ENCODE measurements around the gene KIAA0040.

The KIAA0040 gene

DNA sequence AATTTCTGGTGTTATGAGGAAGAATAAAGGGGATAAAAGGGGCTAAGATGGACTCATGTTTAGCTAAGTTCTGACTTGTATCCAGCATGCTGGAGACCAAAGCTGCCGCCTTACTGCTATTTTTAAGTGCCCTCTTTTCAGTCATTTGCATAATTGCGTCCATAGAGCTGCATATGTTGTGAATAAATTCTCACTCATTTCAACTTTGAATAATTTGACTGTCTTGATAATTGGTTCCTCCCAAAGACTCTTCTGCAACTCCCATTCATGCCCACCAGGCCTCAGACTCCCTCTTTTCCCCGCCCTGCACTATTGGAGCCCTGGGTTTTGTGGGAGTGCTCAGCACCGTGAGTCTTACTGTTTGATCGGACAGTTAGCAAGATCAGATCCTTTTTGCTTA lies 45.0 kb downstream of the KIAA0040 start:
- H4K8ac ChIP-seq (ENCODE audit: low read length) = no peak overlapping the region
- H2BK120ac ChIP-seq (ENCODE audit: low read depth, low read length) = no peak overlapping the region
- no peak overlapping the region for H3K23ac ChIP-seq (ENCODE audit: low read length in 2 of 2)
- no peak overlapping the region for H2BK15ac ChIP-seq (ENCODE audit: low read depth, poor library complexity, severe bottlenecking)
- H2AFZ ChIP-seq (ENCODE audit: low read depth, low read length) = no peak overlapping the region
- H3K9ac ChIP-seq (ENCODE audit: low read length) = no peak overlapping the region
- H2AK5ac ChIP-seq (ENCODE audit: low read length, severe bottlenecking) = no peak overlapping the region
- H3K4me3 ChIP-seq (ENCODE audit: insufficient read depth in 1 of 2, low read depth in 1 of 2, low read length in 2 of 2) = no peak overlapping the region
- H2BK12ac ChIP-seq (ENCODE audit: low read length in 2 of 2) = no peak overlapping the region
- no peak overlapping the region for H3K27ac ChIP-seq (ENCODE audit: low read length, poor library complexity, severe bottlenecking)
- no peak overlapping the region for H2BK5ac ChIP-seq (ENCODE audit: low read depth, low read length, poor library complexity, severe bottlenecking)
- no peaks in the 10 kb centered on the region for H3K36me3 ChIP-seq (ENCODE audit: control insufficient read depth in 1 of 2, insufficient read depth in 2 of 2, low read depth in 1 of 2, low read length in 2 of 2)
- no peak overlapping the region for H3K14ac ChIP-seq (ENCODE audit: low read length in 2 of 2)
- H4K91ac ChIP-seq (ENCODE audit: low read length) = no peak overlapping the region
- H3K9me3 ChIP-seq (ENCODE audit: control insufficient read depth, low read length) = no peaks in the 10 kb centered on the region
- H3K27me3 ChIP-seq (ENCODE audit: control insufficient read depth in 1 of 2, insufficient read depth in 1 of 2, low read length in 2 of 2) = peaks cover 5 to 29% of the 10 kb centered on the region in 2 experiments
- H3K4ac ChIP-seq (ENCODE audit: low read depth in 1 of 2, low read length in 2 of 2) = no peak overlapping the region
- H3K79me1 ChIP-seq (replicated peaks; ENCODE audit: low read length, poor library complexity, severe bottlenecking) = no peaks in the 10 kb centered on the region
- no peak overlapping the region for H3K4me2 ChIP-seq (ENCODE audit: low read length, poor library complexity, severe bottlenecking)
- peaks cover 1% of the 10 kb centered on the region for H3K4me1 ChIP-seq (ENCODE audit: control insufficient read depth, insufficient read depth, low read depth, low read length)
- no peak for DNase-seq
- H3K18ac ChIP-seq (ENCODE audit: low read depth in 1 of 2, low read length in 2 of 2) = no peak overlapping the region
- 80% methylated on average over 4 of the region's 5 CpGs for WGBS

DNA sequence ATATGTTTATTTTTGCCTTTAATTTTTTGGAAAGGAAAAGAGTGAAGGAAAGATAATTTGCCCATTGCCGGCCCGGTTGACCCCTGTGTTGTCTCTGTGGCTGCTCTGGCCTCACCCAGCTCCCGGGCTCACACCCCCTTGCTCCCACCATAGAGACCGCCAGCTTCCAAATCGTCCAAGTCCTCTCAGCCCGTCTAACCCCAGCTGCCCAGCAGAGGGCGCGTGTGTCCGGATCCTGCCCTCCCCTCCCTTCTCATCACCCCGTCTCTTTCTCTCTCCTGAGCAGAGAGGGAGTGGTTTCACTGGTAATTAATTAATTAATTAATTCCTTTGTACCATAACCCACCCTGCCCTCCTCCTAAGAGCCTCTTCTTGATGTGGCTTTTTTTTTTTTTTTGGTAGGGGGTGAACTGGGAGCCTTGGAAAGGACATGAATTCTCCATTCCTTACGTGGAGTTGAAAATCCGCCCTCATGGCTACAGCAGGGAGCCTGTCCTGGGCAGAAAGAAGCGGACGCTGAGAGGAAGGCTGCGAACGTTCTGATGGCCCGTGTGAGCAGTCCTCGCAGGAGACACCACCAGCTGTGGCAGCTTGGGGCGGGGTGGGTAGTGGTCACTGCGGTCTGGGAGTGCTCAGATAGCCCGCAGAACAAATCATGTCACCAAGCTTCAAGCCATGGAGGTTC lies 45.9 kb downstream of the KIAA0040 start:
- DNase-seq = peak; percentile 64
- Histone ChIP-seq H3K27ac (ENCODE audit: low read length, poor library complexity, severe bottlenecking) (no peak overlapping the region), H3K4me1 (ENCODE audit: control insufficient read depth, insufficient read depth, low read depth, low read length) (peaks cover 1% of the 10 kb centered on the region), H2AFZ (ENCODE audit: low read depth, low read length) (no peak overlapping the region), H2AK5ac (ENCODE audit: low read length, severe bottlenecking) (no peak overlapping the region), H3K27me3 (ENCODE audit: control insufficient read depth in 1 of 2, insufficient read depth in 1 of 2, low read length in 2 of 2) (peaks cover 5 to 29% of the 10 kb centered on the region in 2 experiments), H2BK5ac (ENCODE audit: low read depth, low read length, poor library complexity, severe bottlenecking) (no peak overlapping the region), H4K8ac (ENCODE audit: low read length) (no peak overlapping the region), H3K36me3 (ENCODE audit: control insufficient read depth in 1 of 2, insufficient read depth in 2 of 2, low read depth in 1 of 2, low read length in 2 of 2) (no peaks in the 10 kb centered on the region), H3K23ac (ENCODE audit: low read length in 2 of 2) (no peak overlapping the region), H3K9me3 (ENCODE audit: control insufficient read depth, low read length) (no peaks in the 10 kb centered on the region), H2BK15ac (ENCODE audit: low read depth, poor library complexity, severe bottlenecking) (no peak overlapping the region), H3K4me3 (ENCODE audit: insufficient read depth in 1 of 2, low read depth in 1 of 2, low read length in 2 of 2) (peak overlapping the region in 1 of 2 experiments; percentile 56), H3K4ac (ENCODE audit: low read depth in 1 of 2, low read length in 2 of 2) (no peak overlapping the region), H2BK12ac (ENCODE audit: low read length in 2 of 2) (no peak overlapping the region), H3K18ac (ENCODE audit: low read depth in 1 of 2, low read length in 2 of 2) (no peak overlapping the region), H4K91ac (ENCODE audit: low read length) (no peak overlapping the region), H3K9ac (ENCODE audit: low read length) (peak overlapping the region; percentile 62), H3K79me1 (replicated peaks; ENCODE audit: low read length, poor library complexity, severe bottlenecking) (no peaks in the 10 kb centered on the region), H3K4me2 (ENCODE audit: low read length, poor library complexity, severe bottlenecking) (peak overlapping the region; percentile 32), H3K14ac (ENCODE audit: low read length in 2 of 2) (no peak overlapping the region), H2BK120ac (ENCODE audit: low read depth, low read length) (no peak overlapping the region)
- WGBS = 36% methylated on average over 16 of the region's 21 CpGs

DNA sequence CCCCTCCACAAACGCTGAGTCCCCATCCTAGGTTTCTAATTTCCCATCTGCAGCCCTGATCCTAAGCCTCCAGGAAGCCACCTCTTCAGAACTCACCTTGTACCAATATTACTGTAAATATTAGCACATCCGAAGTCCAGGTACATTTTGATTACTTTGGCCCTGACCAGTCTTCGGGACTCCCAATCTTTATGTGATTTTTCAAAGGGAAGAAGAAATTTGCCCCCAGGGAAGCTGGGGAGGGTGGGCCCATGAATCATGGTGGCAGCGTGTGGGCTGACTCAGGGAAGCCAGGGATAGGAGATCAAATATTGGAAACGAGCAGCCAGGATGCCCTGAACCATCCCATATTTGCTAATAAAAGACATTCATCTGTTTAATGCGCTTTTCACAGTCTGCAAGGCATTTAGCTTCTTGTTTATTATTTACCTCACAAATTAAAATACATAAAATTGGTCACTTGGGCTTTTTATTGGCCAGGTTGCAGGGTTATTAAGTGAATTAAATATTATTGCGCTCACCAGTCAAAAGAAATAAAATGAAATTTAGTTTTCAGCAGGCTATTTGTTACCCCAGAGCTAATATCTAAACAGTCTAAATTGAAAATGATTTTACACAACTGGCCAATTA lies 46.6 kb downstream of the KIAA0040 start:
- Histone ChIP-seq H3K36me3 (ENCODE audit: control insufficient read depth in 1 of 2, insufficient read depth in 2 of 2, low read depth in 1 of 2, low read length in 2 of 2) (no peaks in the 10 kb centered on the region), H3K79me1 (replicated peaks; ENCODE audit: low read length, poor library complexity, severe bottlenecking) (no peaks in the 10 kb centered on the region), H2BK5ac (ENCODE audit: low read depth, low read length, poor library complexity, severe bottlenecking) (no peak overlapping the region), H3K4ac (ENCODE audit: low read depth in 1 of 2, low read length in 2 of 2) (no peak overlapping the region), H3K14ac (ENCODE audit: low read length in 2 of 2) (no peak overlapping the region), H3K9me3 (ENCODE audit: control insufficient read depth, low read length) (no peaks in the 10 kb centered on the region), H3K23ac (ENCODE audit: low read length in 2 of 2) (no peak overlapping the region), H3K27me3 (ENCODE audit: control insufficient read depth in 1 of 2, insufficient read depth in 1 of 2, low read length in 2 of 2) (peaks cover 9 to 26% of the 10 kb centered on the region in 2 experiments), H3K18ac (ENCODE audit: low read depth in 1 of 2, low read length in 2 of 2) (no peak overlapping the region), H3K4me3 (ENCODE audit: insufficient read depth in 1 of 2, low read depth in 1 of 2, low read length in 2 of 2) (peak overlapping the region in 1 of 2 experiments; percentile 56), H2AFZ (ENCODE audit: low read depth, low read length) (no peak overlapping the region), H2BK12ac (ENCODE audit: low read length in 2 of 2) (no peak overlapping the region), H4K8ac (ENCODE audit: low read length) (no peak overlapping the region), H3K27ac (ENCODE audit: low read length, poor library complexity, severe bottlenecking) (no peak overlapping the region), H2BK15ac (ENCODE audit: low read depth, poor library complexity, severe bottlenecking) (no peak overlapping the region), H2AK5ac (ENCODE audit: low read length, severe bottlenecking) (no peak overlapping the region), H2BK120ac (ENCODE audit: low read depth, low read length) (no peak overlapping the region), H3K4me2 (ENCODE audit: low read length, poor library complexity, severe bottlenecking) (no peak overlapping the region), H3K4me1 (ENCODE audit: control insufficient read depth, insufficient read depth, low read depth, low read length) (peaks cover 1% of the 10 kb centered on the region), H4K91ac (ENCODE audit: low read length) (no peak overlapping the region), H3K9ac (ENCODE audit: low read length) (peak overlapping the region; percentile 62)
- WGBS = 94% methylated on average over 3 of the region's 7 CpGs
- no peak for DNase-seq

DNA sequence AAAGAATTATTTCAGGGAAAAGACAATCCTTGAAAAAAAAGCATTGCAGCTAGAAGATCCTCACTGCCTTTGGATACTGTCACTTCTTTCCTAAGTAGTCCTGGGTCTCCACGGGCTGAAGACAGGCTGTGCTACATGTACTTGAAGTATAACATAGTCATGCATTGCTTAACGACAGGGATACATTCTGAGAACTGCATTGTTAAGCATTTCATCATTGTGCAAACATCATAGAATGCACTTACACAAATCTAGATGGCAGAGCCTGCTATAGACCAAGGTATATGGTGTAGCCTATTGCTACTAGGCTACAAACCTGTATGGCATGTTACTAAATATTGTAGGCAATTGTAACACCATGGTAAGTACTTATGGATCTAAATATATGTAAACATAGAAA lies 54.0 kb downstream of the KIAA0040 start:
- no peak overlapping the region for H4K91ac ChIP-seq (ENCODE audit: low read length)
- H2AFZ ChIP-seq (ENCODE audit: low read depth, low read length) = no peak overlapping the region
- no peak overlapping the region for H3K4ac ChIP-seq (ENCODE audit: low read depth in 1 of 2, low read length in 2 of 2)
- no peak overlapping the region for H2BK15ac ChIP-seq (ENCODE audit: low read depth, poor library complexity, severe bottlenecking)
- H3K9me3 ChIP-seq (ENCODE audit: control insufficient read depth, low read length) = no peaks in the 10 kb centered on the region
- H3K4me2 ChIP-seq (ENCODE audit: low read length, poor library complexity, severe bottlenecking) = no peak overlapping the region
- H2BK5ac ChIP-seq (ENCODE audit: low read depth, low read length, poor library complexity, severe bottlenecking) = no peak overlapping the region
- H3K27me3 ChIP-seq (ENCODE audit: control insufficient read depth in 1 of 2, insufficient read depth in 1 of 2, low read length in 2 of 2) = peaks cover 5 to 15% of the 10 kb centered on the region in 2 experiments
- H3K27ac ChIP-seq (ENCODE audit: low read length, poor library complexity, severe bottlenecking) = no peak overlapping the region
- no peak overlapping the region for H3K14ac ChIP-seq (ENCODE audit: low read length in 2 of 2)
- H2BK12ac ChIP-seq (ENCODE audit: low read length in 2 of 2) = no peak overlapping the region
- no peak overlapping the region for H3K4me3 ChIP-seq (ENCODE audit: insufficient read depth in 1 of 2, low read depth in 1 of 2, low read length in 2 of 2)
- DNase-seq = no peak
- no peaks in the 10 kb centered on the region for H3K79me1 ChIP-seq (replicated peaks; ENCODE audit: low read length, poor library complexity, severe bottlenecking)
- H3K36me3 ChIP-seq (ENCODE audit: control insufficient read depth in 1 of 2, insufficient read depth in 2 of 2, low read depth in 1 of 2, low read length in 2 of 2) = no peaks in the 10 kb centered on the region
- 85% methylated on average over 2 of the region's 2 CpGs for whole genome bisulfite sequencing
- no peak overlapping the region for H3K23ac ChIP-seq (ENCODE audit: low read length in 2 of 2)
- H2AK5ac ChIP-seq (ENCODE audit: low read length, severe bottlenecking) = no peak overlapping the region
- H2BK120ac ChIP-seq (ENCODE audit: low read depth, low read length) = no peak overlapping the region
- no peak overlapping the region for H4K8ac ChIP-seq (ENCODE audit: low read length)
- no peak overlapping the region for H3K18ac ChIP-seq (ENCODE audit: low read depth in 1 of 2, low read length in 2 of 2)
- no peak overlapping the region for H3K9ac ChIP-seq (ENCODE audit: low read length)
- H3K4me1 ChIP-seq (ENCODE audit: control insufficient read depth, insufficient read depth, low read depth, low read length) = no peaks in the 10 kb centered on the region

Measured in mesenchymal stem cell (in vitro differentiated cells and primary cell).